ENCODE results near the gene MOB2.

GRCh38 chr11:1455032-1455762 lies 31.4 kb downstream of the MOB2 start:
- no peak for TF ChIP-seq CTCF (IDR thresholded peaks at IDR 0.05)
- no peak for TF ChIP-seq POLR2A (IDR thresholded peaks at IDR 0.05)

Data from ovary (tissue), 3 donors.